Left renal cortex interstitium (tissue), 4 donors: ENCODE measurements around the gene CHRNA4. TPM values are rescaled to one million over a fixed set of nuclear protein-coding genes. Genes with fewer than 3 reads are reported as not detected.
"Not testable (repeated sequence)": the region's sequence is repeated elsewhere in the genome, so short reads cannot be mapped to it uniquely, and the experiment has no call there.

Experiments
- DNase-seq, 4 donors: peaks; one replicate each; pipeline ENCODE4 v3.0.0-alpha.2; 2013; ENCODE audit warnings: low read depth in 4 of 4, low spot score in 2 of 4, missing footprints in 1 of 4
- polyA plus RNA-seq, 4 donors: library from polyadenylated mRNA; unstranded; fragments of 120-200 nt; gene quantifications; one replicate each; pipeline ENCODE4 v1.2.1, GENCODE V29; 2013; ENCODE audit not compliant: insufficient read length in 4 of 4

Gene CHRNA4
- polyA plus RNA-seq, 4 donors: 5.6 to 29.6 (median 12.3) TPM

- DNase-seq: not testable (repeated sequence)
Measured at GRCh38 chr20:63339154-63340094, 21.7 kb downstream of the CHRNA4 start.

- DNase-seq: no peak
Measured at GRCh38 chr20:63337786-63338420, 23.2 kb downstream of the CHRNA4 start.

GRCh38 chr20:63336232-63336752 lies 24.9 kb downstream of the CHRNA4 start:
- no peak for DNase-seq

GRCh38 chr20:63335711-63336110 lies 25.4 kb downstream of the CHRNA4 start:
- no peak for DNase-seq

GRCh38 chr20:63335060-63335459 lies 26.1 kb downstream of the CHRNA4 start:
- not testable (repeated sequence) for DNase-seq

GRCh38 chr20:63334356-63334755 lies 26.8 kb downstream of the CHRNA4 start:
- no peak for DNase-seq

- no peak for DNase-seq
Measured at GRCh38 chr20:63333241-63333836, 27.8 kb downstream of the CHRNA4 start.

- no peak for DNase-seq
Measured at GRCh38 chr20:63332488-63333240, 28.5 kb downstream of the CHRNA4 start.

GRCh38 chr20:63331741-63332400 lies 29.3 kb downstream of the CHRNA4 start:
- no peak for DNase-seq

- no peak for DNase-seq
Measured at GRCh38 chr20:63330940-63331339, 30.2 kb downstream of the CHRNA4 start.

- DNase-seq: no peak
Measured at GRCh38 chr20:63330084-63330760, 30.9 kb downstream of the CHRNA4 start.

GRCh38 chr20:63329331-63330083 lies 31.6 kb downstream of the CHRNA4 start:
- no peak for DNase-seq

GRCh38 chr20:63328718-63329275 lies 32.4 kb downstream of the CHRNA4 start:
- DNase-seq: no peak

GRCh38 chr20:63328026-63328700 lies 33.0 kb downstream of the CHRNA4 start:
- no peak for DNase-seq

GRCh38 chr20:63327231-63327745 lies 33.9 kb downstream of the CHRNA4 start:
- no peak for DNase-seq

GRCh38 chr20:63326314-63327230 lies 34.6 kb downstream of the CHRNA4 start:
- DNase-seq: no peak
